Mucosa of rectum (tissue), 2 donors: ENCODE results near the gene SLC11A1.
A peak's percentile ranks its signal among the peaks of the same experiment; 100 is the strongest.

Source experiments
- H3K27ac ChIP-seq, 2 donors: one replicate each; pipeline ENCODE4 v1.7.0; 2013; ENCODE audit warnings: inconsistent platforms in 2 of 2, low read depth in 2 of 2, low read length in 2 of 2
- H3K27me3 ChIP-seq, 2 donors: one replicate each; pipeline ENCODE4 v1.7.0; 2013; ENCODE audit warnings: low read length in 2 of 2; ENCODE audit not compliant: control insufficient read depth in 2 of 2, insufficient read depth in 2 of 2
- H3K36me3 ChIP-seq, 2 donors: one replicate each; pipeline ENCODE4 v1.7.0; 2013; ENCODE audit warnings: low read length in 2 of 2; ENCODE audit not compliant: control insufficient read depth in 2 of 2, insufficient read depth in 2 of 2
- H3K4me1 ChIP-seq, 2 donors: one replicate each; pipeline ENCODE4 v1.7.0; 2013; ENCODE audit warnings: low read length in 2 of 2, mild to moderate bottlenecking in 1 of 2; ENCODE audit not compliant: control insufficient read depth in 2 of 2, insufficient read depth in 2 of 2
- H3K4me3 ChIP-seq, 2 donors: one replicate each; pipeline ENCODE4 v1.7.0; 2013; ENCODE audit warnings: low read length in 2 of 2
- H3K9ac ChIP-seq, 2 donors: one replicate each; pipeline ENCODE4 v1.7.0; 2013; ENCODE audit warnings: low read length in 2 of 2, low read depth in 1 of 2, mild to moderate bottlenecking in 1 of 2
- H3K9me3 ChIP-seq, 2 donors: one replicate each; pipeline ENCODE4 v1.7.0; 2013; ENCODE audit warnings: low read length in 2 of 2; ENCODE audit not compliant: control insufficient read depth in 2 of 2
- donor health status: healthy.
- donor health status: Normal muscosa, but diverticular disease.

SLC11A1 gene

DNA sequence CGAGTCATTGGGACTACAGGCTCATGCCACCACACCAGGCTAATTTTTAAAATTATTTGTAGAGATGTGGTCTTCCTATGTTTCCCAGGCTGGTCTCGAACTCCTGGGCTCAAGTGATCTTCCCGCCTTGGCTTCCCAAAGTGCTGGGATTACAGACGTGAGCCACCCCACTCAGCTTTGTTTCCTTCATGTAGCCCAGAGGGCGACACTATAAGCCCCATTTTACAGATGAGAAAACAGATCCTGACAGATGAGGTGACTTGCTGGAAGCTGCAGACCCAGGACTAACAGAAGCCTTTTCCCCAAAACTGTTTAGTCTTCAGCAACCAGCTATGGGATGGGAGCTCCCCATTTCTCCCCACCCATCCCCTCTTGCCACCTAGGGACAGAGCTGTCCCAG, 10.4 kb downstream of the SLC11A1 start:
- Histone ChIP-seq H3K4me3 (no peak overlapping the region), H3K9me3 (no peaks in the 10 kb centered on the region), H3K27me3 (no peaks in the 10 kb centered on the region), H3K27ac (no peak overlapping the region), H3K4me1 (peaks cover 28 to 33% of the 10 kb centered on the region in 2 donors), H3K36me3 (no peaks in the 10 kb centered on the region), H3K9ac (no peak overlapping the region)

DNA sequence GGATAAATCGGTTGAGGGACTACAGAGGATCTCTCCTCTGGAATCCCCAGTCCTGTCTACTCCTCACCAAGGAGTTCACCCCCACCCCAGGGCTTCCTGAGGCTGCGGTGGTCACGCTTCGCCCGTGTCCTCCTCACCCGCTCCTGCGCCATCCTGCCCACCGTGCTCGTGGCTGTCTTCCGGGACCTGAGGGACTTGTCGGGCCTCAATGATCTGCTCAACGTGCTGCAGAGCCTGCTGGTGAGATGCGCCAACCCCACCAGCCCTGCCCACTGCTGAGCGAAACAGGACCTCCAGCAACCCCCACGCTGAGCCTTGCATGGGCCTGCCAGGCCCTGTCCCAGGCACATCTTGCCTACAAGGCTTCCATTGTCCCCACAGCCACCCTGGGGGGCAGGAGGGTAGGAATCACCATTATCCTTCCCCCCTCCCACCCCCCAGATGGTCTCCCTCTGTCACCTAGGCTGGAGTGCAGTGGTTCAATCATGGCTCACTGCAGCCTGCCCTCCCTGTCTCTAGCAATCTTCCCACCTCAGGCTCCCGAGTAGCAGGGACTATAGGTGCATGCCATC, 10.9 kb downstream of the SLC11A1 start:
- Histone ChIP-seq H3K36me3 (no peaks in the 10 kb centered on the region), H3K9me3 (no peaks in the 10 kb centered on the region), H3K27ac (no peak overlapping the region), H3K9ac (no peak overlapping the region), H3K4me3 (no peak overlapping the region), H3K4me1 (peaks cover 30 to 34% of the 10 kb centered on the region in 2 donors), H3K27me3 (no peaks in the 10 kb centered on the region)

- Histone ChIP-seq H3K4me1 (peaks cover 35 to 38% of the 10 kb centered on the region in 2 donors), H3K27me3 (no peaks in the 10 kb centered on the region), H3K9me3 (no peaks in the 10 kb centered on the region), H3K4me3 (no peak overlapping the region), H3K9ac (no peak overlapping the region), H3K36me3 (no peaks in the 10 kb centered on the region), H3K27ac (no peak overlapping the region)
These were observed 11.7 kb downstream of the SLC11A1 start for GRCh38 chr2:218393750-218394290.

DNA sequence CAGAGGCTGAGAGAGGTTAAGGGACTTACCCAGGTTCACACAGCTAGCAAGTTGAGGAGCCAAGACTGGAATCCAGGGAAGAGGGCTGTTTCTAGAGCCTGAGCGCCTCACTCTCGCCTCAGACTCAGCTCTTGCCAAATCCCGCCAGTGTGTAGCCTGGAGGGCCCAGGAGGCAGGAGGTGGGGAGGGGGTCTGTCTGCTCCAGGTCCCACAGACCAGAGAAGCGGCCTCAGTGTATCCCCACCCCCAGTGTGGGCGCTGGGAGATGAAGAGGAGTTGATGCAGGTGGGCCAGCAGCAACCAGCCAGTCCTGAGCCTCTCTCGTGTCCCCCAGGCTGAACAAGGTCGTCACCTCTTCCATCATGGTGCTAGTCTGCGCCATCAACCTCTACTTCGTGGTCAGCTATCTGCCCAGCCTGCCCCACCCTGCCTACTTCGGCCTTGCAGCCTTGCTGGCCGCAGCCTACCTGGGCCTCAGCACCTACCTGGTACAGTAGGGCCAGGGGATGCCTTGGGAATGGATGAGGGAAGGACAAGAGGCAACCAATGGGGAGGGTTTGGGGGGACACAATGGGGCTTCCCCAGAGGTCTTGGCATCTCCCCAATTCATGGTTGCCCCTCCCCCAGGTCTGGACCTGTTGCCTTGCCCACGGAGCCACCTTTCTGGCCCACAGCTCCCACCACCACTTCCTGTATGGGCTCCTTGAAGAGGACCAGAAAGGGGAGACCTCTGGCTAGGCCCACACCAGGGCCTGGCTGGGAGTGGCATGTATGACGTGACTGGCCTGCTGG, 12.4 kb downstream of the SLC11A1 start:
- no peak overlapping the region for H3K9ac ChIP-seq
- peaks cover 38 to 41% of the 10 kb centered on the region in 2 donors for H3K4me1 ChIP-seq
- no peak overlapping the region for H3K4me3 ChIP-seq
- no peak overlapping the region for H3K27ac ChIP-seq
- H3K9me3 ChIP-seq = no peaks in the 10 kb centered on the region
- no peaks in the 10 kb centered on the region for H3K27me3 ChIP-seq
- no peaks in the 10 kb centered on the region for H3K36me3 ChIP-seq

DNA sequence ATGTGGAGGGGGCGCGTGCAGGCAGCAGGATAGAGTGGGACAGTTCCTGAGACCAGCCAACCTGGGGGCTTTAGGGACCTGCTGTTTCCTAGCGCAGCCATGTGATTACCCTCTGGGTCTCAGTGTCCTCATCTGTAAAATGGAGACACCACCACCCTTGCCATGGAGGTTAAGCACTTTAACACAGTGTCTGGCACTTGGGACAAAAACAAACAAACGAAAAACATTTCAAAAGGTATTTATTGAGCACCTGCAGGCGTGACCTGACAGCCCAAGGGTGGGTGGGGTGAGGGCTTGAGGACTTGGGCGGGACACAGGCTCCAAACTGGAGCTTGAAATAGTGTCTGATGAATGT, 13.0 kb downstream of the SLC11A1 start:
- no peak overlapping the region for H3K9ac ChIP-seq
- H3K4me3 ChIP-seq = no peak overlapping the region
- no peak overlapping the region for H3K27ac ChIP-seq

GRCh38 chr2:218395456-218395825, 13.4 kb downstream of the SLC11A1 start:
- H3K4me1 ChIP-seq = peaks cover 38 to 41% of the 10 kb centered on the region in 2 donors
- peak overlapping the region; percentile 74 to 92 for H3K9ac ChIP-seq
- H3K27ac ChIP-seq = peak overlapping the region; percentile 99 to 100
- no peaks in the 10 kb centered on the region for H3K9me3 ChIP-seq
- no peaks in the 10 kb centered on the region for H3K27me3 ChIP-seq
- H3K36me3 ChIP-seq = no peaks in the 10 kb centered on the region
- H3K4me3 ChIP-seq = peak overlapping the region; percentile 85 to 89

More for the DNA sequence above, 13.0 kb downstream of the SLC11A1 start:
- peaks cover 38 to 41% of the 10 kb centered on the region in 2 donors for H3K4me1 ChIP-seq
- no peaks in the 10 kb centered on the region for H3K36me3 ChIP-seq
- H3K27me3 ChIP-seq = no peaks in the 10 kb centered on the region
- no peaks in the 10 kb centered on the region for H3K9me3 ChIP-seq

- Histone ChIP-seq H3K4me3 (peak overlapping the region; percentile 85 to 89), H3K27me3 (no peaks in the 10 kb centered on the region), H3K36me3 (no peaks in the 10 kb centered on the region), H3K9me3 (no peaks in the 10 kb centered on the region), H3K27ac (peak overlapping the region; percentile 99 to 100), H3K9ac (peak overlapping the region; percentile 92 to 95), H3K4me1 (peaks cover 39 to 43% of the 10 kb centered on the region in 2 donors)
These were observed 14.0 kb downstream of the SLC11A1 start for GRCh38 chr2:218395826-218396687.

DNA sequence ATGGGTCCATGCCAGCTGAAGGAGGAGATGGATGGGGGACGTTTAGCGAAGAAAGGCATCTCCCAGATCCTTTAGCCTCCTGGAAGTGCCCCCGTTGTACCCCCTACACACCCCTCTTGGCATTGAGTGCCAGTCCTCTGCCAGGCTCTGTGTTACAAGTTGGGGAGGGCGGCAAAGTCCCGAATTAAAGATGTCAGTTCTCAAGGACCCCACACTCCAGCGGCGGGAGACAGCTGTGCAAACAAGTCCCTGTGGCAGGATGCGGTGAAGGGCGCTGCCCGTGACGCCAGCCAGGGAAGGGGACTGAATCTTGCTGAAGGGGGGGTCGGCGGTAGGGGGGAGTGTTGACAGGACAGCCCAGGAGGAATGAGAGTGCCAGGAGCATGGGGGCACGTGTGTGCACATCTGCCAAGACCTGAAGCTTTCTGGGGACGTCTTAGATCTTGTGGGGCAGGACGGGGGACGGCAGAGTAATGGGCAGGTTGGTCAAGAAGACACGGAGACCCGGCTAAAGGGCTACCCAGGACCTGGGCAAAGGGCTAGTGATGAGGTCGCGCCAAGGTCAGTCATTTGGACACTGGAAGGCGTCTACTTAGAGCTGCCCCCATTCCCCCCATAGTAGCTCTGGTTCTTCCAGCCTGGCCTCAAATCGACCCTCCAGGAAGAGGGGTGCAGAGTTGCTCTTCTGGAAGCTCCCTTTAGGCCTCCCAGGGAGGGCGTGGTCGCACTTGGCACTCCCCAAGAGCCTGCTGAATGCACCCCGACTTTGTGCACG, 14.8 kb downstream of the SLC11A1 start:
- H3K9me3 ChIP-seq = no peaks in the 10 kb centered on the region
- peak overlapping the region; percentile 85 to 89 for H3K4me3 ChIP-seq
- peak overlapping the region; percentile 99 to 100 for H3K27ac ChIP-seq
- peak overlapping the region; percentile 92 to 95 for H3K9ac ChIP-seq
- H3K4me1 ChIP-seq = peaks cover 46 to 51% of the 10 kb centered on the region in 2 donors
- no peaks in the 10 kb centered on the region for H3K27me3 ChIP-seq
- H3K36me3 ChIP-seq = peaks cover 4 to 5% of the 10 kb centered on the region in 2 donors

DNA sequence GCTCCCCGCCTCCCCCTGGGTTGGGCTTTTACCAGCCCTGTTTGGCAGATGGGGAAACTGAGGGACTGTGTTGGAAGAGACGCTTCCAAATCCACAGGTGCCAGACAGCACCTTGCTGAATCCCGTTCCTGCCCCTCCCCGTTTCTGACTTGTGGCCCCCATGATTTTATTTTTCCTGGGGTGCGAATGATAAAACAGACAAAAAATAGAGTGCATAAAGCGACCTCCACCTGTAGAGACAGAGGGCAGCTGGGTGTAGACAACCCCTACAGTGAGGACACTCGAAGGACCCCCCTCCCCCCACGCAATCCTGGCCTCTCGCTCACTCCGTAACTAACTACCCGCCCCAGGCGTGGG, 15.4 kb downstream of the SLC11A1 start:
- peaks cover 8 to 11% of the 10 kb centered on the region in 2 donors for H3K36me3 ChIP-seq
- H3K9ac ChIP-seq = peak overlapping the region; percentile 92 to 95
- H3K9me3 ChIP-seq = no peaks in the 10 kb centered on the region
- H3K4me1 ChIP-seq = peaks cover 52 to 56% of the 10 kb centered on the region in 2 donors
- peak overlapping the region; percentile 85 to 89 for H3K4me3 ChIP-seq
- no peaks in the 10 kb centered on the region for H3K27me3 ChIP-seq
- H3K27ac ChIP-seq = peak overlapping the region; percentile 99 to 100
